ENCODE results near the gene NEMP2. TPM values are rescaled to one million over a fixed set of nuclear protein-coding genes. Genes with fewer than 3 reads are reported as not detected.

The NEMP2 gene
- total and polyA plus RNA-seq, 2 of the 4 experiments (the other 2 are of a cell fraction), result 1.1 to 1.3 TPM

GRCh38 chr2:190583507-190584337, 49.2 kb upstream of the NEMP2 start:
- in situ Hi-C loops (cut with MboI; ENCODE audit: low sequenced_read_pairs) (no loop called here), intact Hi-C loops (cut with micrococcal nuclease) (no loop called here), dilution Hi-C loops (cut with HindIII; ENCODE audit: low sequenced_read_pairs, unreplicated experiment) (no loop called here)
- no peaks in the 10 kb centered on the region for H3K79me1 ChIP-seq (ENCODE audit: low read depth in 1 of 2, low read length in 2 of 2)
- ATAC-seq (ENCODE audit: low read depth), result no peak
- H3K9me1 ChIP-seq (ENCODE audit: insufficient read depth, low read length), result no peaks in the 10 kb centered on the region
- no peak overlapping the region for H3K4ac ChIP-seq (ENCODE audit: low read depth, low read length)
- CTCF ChIA-PET, result no interaction called here
- H3K4me1 ChIP-seq (ENCODE audit: control insufficient read depth, insufficient read depth, low read length), result peaks cover 3% of the 10 kb centered on the region; the same call in 1 of the 2 replicates
- no peak overlapping the region for H2BK15ac ChIP-seq (ENCODE audit: low read depth, low read length)
- no peaks in the 10 kb centered on the region for H3K9me3 ChIP-seq (ENCODE audit: control insufficient read depth, insufficient read depth, low read length)
- H4K91ac ChIP-seq (ENCODE audit: insufficient read depth, low read depth, low read length), result no peak overlapping the region
- H3K23ac ChIP-seq (ENCODE audit: low read depth, low read length), result no peak overlapping the region
- H2AK9ac ChIP-seq (replicated peaks; ENCODE audit: low read depth, low read length, poor library complexity), result no peak overlapping the region
- no peak overlapping the region for H4K5ac ChIP-seq (ENCODE audit: low read depth, low read length)
- 0 out of 2 replicates have a peak overlapping the region, but pooled peaks have one; percentile 11 for H3K14ac ChIP-seq (replicated peaks; ENCODE audit: low read depth, low read length)
- H2AFZ ChIP-seq (replicated peaks; ENCODE audit: low read length, poor library complexity), result no peak overlapping the region
- no peak overlapping the region for H3K56ac ChIP-seq (ENCODE audit: extremely low read depth, insufficient read depth, low read length)
- no peak overlapping the region; the same call in 1 of the 2 replicates for H3K4me2 ChIP-seq (ENCODE audit: low read depth, low read length)
- no peaks in the 10 kb centered on the region for H4K20me1 ChIP-seq (ENCODE audit: insufficient read depth, low read length)
- H2AK5ac ChIP-seq (ENCODE audit: low read depth, low read length), result no peak overlapping the region
- WGBS, 2 experiments (ENCODE audit: extremely low coverage in 2 of 2, insufficient read length in 1 of 2), result no CpG with 5 or more reads among the region's 4 CpGs
- H2BK5ac ChIP-seq (ENCODE audit: low read depth, low read length, poor library complexity, severe bottlenecking), result no peak overlapping the region
- TF ChIP-seq ELK1 (IDR thresholded peaks at IDR 0.05; ENCODE audit: borderline replicate concordance, low read depth, low read length) (no peak), MAFK (IDR thresholded peaks at IDR 0.05; ENCODE audit: low read depth, low read length) (no peak), RAD21 (IDR thresholded peaks at IDR 0.05; ENCODE audit: low read length) (no peak), MXI1 (IDR thresholded peaks at IDR 0.05; ENCODE audit: borderline replicate concordance, low read depth, low read length) (no peak)
- no peak overlapping the region for H3K27ac ChIP-seq (ENCODE audit: insufficient read depth, low read length)
- H2BK120ac ChIP-seq (ENCODE audit: low read depth, low read length), result no peak overlapping the region
- H2BK20ac ChIP-seq (ENCODE audit: low read depth, low read length), result no peak overlapping the region
- H3K9ac ChIP-seq (ENCODE audit: low read depth, low read length), result no peak overlapping the region
- H4K8ac ChIP-seq (ENCODE audit: low read depth in 2 of 2, low read length in 2 of 2), result no peak overlapping the region
- no peak overlapping the region for H3K4me3 ChIP-seq (ENCODE audit: insufficient read depth, low read depth, low read length)
- no peak for DNase-seq
- no TSS peak for BruUV-seq (replicated peaks)
- H3K36me3 ChIP-seq (ENCODE audit: control insufficient read depth, insufficient read depth, low read length), result no peaks in the 10 kb centered on the region
- POLR2A ChIA-PET (ENCODE audit: unreplicated experiment), result no interaction called here
- H3K27me3 ChIP-seq (ENCODE audit: control insufficient read depth, insufficient read depth, low read length), result 0 out of 2 replicates have a peak, but pooled peaks cover 2% of the 10 kb centered on the region
- peak overlapping the region; percentile 85 for H3K18ac ChIP-seq (ENCODE audit: low read depth, low read length)
